NCI-H187 treated with DMSO at 0.1 percent for 48 hours (cell line): ENCODE data around the gene PEMT.

ENCODE experiments used
- DNase-seq: peaks from one replicate; lab custom pipeline; 2025; lab: John Stamatoyannopoulos, UW

Gene PEMT

DNA sequence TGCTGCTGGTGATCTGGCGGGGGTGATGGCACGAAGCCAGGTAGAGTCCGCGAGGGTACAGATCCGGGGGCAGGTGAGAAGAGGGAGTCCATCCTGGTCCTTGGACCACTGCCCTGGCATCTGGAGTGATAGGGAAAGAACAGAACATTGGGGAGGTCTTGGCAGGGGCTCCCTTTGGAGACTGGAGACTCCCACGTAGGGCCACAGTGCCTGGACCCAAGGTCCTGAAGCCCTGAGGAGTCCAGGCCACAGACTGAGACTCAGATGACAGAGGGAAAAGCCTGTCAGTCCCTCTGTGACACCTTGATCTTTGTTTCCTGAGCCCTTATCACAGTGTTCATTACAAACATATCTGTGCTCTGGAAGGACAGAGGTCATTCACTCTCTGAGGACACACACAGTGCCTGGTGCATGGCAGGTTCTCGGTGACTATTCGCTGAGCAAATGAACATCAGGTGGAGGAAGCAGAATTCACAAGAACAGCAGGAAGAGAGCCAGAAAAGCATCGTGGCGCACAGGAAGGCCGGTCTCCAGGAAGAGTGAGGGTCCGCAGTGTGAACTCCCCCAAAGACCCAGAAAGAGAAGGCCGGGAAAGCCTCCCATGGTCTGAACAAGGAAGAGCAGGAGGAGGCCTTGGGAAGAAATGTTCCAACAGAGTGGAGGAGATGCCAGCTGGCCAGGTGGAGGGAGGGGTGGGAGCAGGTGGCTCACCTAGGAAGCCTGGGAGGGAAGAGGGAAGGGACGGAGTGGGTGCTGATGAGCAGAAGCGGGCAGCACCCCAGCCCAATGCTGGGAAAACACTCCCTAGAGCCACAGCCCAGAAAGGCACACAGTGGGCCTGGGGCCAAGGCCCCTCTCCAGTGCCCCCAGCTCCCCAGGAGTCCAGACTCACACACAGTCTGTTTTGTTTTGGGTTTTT is 20.5 kb downstream of the PEMT start:
- DNase-seq = no peak

DNA sequence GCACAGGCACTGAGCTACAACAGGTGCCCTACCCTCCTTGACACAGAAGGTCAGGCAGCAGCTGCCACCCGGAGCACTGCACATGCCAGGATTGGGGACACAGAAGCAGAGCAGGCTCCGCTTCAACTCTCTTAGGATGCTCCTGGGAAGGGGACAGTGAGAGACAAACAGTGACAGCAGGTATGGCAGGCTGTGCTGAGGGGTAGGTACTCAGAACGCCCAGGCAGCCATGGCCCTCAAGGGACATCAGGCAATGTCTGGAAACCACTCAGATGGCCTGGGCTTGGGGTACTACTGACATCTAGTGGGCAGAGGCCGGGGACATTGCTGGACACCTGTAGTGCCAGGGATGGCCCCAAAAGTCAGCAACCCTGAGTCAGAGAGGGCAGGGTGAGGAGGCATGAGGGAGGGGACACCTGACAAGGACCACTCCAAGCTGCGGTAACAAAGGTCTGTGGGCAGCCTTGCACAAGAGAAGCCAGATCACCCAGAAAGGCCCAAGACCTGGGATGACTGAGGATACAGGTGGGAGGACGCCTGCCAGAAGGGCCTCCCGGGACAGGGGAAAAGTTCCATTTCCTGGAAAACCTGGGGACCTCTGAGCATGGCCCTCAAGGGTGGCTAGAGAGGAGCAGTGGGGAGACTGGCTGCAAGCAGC is 21.2 kb downstream of the PEMT start:
- DNase-seq = no peak

DNA sequence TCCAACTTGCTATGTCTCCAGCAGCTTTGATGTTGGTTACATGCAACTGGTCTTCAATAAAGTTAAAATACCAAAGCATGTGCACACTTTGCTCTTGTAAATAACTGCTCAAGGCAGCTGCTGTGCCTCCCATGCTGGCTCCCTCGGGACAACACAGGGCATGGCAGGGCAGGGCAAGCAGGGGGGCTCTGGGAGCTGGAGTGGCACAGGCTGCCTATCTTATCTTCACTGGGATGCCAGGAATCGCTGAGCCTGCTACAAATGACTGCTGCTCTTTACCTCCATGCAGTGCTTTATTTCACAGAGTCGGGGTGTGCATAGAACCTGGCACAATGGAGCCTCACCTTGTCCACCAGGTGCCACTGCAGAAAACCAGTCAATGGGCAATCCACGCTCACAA is 21.8 kb downstream of the PEMT start:
- no peak for DNase-seq

DNA sequence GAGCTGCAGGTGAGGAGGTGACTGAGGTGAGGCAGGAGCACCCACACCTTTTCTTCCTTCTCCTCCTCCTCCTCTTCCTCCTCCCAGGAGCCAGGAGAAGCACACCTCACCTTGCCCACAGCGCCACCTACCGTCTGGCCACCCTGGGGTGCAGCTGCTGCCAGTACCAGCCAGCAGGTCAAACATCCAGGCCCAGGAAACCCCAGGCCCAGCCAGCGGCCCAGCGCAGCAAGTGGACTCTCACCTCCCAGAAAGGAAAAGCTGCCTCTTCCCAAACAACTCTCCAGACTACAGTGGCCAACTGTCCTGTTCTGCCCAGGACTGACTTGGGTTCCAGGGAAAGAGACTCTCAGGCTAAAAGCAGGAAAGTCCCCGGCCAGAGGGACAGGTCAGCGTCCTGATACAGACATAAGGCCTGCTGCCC is 22.7 kb downstream of the PEMT start:
- DNase-seq = no peak

DNA sequence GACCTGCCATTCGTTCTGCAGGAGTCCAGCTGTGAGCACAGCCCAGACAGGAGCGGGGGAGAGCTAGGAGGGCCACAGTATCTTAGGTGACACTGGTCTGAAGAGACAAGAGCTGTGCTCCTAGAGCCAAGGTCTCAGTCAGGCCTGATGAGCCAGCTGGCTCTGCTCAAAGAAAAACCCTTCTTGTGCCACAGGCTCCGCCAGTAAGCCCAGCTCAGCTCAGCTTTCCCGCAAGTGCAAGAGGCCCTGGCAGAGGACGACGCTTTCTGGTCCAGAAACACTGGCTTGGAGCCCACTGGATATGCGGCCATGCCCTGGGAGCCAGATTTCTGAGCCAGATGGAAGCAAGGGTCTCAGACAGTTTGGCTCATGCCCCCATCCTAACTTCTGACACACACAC is 23.9 kb downstream of the PEMT start:
- DNase-seq = no peak

DNA sequence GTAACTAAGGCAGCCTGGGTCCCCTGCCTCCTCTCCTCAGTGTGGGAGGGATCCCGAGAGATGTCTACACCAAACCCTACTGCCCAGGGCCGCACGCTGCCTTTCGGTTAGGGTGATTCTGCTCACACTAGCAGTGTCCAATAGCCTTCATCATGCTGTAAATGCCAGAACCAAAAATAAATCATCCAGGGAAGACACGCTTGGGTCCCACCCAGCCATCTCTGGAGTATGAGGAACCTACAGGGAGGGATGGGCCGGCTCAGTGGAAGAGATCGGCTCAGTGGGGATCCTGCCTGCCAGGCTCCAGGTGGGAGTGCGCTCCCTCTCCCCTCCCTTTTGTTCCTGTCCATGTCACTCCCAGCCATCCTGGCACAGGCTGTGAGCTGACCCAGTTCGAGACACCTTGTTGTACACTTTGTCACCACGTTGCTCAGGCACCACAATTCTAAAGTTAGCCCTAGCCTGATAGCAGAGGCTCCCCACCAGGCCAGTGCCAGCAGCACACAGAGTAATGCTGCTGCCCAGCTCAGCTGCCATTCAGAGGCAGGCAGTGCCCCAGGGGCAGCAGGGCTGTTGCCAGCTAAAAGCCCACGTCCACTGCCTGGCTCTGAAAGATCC is 24.5 kb downstream of the PEMT start:
- DNase-seq = no peak

DNA sequence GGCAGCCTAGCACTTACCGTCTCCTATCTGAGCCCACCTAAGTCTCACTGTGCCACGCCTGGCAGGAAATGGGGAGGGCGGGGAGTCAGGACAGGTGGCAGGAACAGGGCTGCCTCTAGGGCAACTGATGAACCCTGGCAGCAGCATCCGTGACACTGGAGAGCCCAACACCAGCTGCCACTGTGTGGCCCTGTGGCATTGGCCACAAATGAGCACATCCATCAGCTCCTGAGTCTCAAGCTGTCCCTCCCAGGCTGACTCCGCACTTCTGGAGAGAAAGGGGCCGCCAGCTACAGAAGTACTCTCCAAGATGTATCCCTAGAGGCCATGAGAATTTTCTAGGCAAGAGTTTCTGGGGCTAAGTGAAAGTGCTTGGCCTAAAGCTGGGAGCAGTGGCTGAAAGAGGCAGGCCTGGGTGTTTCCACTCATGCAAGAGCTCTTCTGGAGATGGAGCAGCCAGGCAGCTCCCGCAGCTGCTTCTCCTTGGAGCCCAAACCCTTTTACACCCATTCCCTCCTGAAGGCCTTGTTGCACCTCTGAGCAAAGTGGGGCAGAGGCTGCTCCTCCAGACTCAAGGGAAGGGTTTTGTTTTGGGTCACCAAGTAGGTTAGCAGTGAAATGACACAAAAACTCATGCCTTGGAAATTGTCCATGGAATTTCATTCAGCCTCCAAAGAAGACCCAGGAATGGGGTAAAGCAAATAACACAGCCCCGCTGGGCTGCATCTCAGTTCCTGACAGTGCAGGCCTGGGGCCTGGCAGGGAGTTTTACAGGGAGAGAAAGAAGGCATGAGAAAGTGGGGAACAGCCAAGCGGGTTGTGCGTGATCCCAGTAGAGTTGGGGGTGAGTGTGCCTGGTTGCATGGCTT is 25.8 kb downstream of the PEMT start:
- DNase-seq = no peak

DNA sequence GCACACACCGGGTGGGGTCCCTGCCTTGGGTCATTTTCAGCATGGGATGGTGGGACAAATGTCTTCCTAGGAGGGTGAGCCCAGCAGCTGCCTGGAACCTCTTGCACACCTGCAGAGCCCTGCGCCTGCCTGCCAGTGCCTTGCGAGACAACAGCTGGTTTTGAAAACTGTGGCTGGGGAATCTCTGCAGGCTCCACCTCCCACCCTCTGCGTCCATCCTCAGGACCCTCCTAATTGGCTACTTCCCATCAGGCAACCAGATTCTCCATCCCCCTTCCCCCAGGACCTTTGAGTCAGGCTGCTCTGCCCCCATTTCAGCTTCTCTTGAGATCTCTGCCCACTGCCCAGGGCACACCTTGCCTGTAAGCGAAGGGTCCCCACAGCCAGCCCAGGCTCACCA is 26.6 kb downstream of the PEMT start:
- no peak for DNase-seq

DNA sequence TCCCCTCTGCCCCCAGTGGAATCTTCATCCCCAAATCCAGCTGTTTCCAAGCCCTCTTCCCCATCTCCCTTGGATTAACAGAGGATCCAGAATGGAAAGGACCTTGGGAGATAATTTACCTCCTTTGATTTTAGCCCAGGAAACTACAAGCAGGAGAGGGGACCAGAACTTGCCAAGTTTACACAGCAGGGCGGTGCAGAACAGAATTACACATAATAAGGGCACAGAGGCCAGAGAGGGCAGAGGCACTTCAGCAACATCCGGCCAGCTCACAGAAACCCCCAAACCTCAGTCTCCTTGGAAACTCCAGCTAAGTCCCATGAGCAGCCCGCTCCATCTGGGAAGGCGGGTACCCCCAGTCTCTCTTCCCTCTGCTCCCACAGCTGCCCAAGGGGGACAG is 27.2 kb downstream of the PEMT start:
- DNase-seq = no peak

DNA sequence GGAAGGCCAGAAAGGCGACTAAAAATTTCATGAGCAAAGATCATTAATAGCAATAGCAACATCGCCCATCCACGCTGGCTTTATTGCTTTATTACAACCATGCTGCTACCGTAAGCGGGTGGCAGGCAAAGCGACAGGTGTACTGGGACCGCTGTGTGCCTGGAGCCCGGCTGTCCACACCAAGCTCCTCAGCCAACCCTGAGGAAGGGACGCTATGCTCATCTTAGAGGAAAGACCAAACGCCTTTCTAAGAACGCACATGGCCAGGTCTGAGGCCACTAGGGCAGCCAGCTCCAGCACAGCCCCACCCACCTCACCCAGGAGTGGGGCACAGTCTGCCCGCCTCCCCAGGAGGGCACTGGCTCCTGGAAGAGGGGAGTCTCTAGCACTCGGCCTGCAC is 28.0 kb downstream of the PEMT start:
- DNase-seq = no peak

DNA sequence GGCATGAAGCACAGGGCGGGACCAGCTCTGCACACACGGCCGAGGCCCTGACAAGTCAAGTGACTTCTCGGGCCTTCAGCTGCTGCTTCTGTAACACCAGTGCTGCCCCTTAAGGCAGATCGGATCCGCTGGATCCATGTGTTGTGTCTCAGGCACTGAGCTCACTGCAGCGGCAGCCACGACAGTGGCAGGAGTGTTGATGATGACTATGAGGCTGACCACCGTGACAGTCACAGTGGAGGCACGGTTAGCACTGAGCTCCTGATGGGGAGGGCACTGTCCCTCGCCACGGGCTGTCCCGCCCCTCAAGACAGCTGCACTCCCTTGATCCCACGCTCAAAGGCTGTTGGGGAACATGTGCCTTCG is 29.4 kb downstream of the PEMT start:
- DNase-seq = no peak

DNA sequence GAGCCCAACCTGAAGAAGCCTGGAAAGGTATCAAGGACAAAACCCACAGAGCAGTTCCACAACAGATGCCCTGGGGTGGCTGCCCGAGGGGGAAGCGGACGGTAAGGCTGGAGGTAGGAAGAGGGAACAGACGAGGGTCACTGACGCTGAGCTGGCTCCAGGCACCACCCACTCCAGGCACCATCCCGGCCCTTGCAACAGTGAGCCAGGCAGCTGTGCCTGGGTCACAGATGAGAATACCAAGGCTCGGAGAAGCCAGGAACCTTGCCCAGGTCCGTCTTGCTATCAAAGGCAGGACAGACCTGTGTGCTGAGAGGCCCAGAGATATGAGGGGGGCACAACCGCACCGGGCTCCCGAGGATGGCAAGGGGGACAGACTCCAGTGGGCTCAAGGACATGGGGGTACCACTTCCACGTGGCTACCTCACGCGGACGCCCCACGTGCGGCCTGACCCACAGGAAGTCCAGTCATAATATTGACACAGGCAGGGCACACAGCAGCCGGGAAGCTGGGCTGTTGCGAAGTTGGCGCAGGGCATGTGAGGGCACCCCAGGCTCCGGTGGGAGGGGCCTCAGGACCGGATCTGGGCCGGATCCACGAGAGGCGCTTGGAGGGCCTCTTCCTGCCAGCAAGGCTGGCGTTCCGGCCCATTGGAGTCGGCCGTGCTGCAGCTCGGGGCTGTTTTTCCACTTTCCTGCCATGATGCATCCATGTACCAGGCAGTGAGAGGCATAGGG is 29.9 kb downstream of the PEMT start:
- no peak for DNase-seq

DNA sequence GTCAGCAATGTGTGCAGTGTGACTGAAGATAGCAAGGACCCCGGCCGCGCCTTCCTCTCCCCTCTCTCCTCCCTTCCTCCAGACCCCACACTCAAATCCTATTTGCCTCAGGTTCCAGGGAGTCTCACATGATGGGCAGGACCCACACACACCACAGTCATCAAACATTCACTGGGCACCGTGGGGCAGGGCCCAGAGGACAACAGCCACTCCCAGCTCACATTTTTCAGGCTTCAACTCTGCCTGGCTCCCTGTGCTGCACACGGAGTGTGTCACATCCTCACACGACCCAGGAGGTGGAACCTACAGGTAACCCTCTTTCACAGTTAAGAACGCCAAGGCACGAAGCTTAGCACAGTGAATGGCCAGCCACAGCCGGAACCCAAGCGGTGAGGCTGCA is 30.5 kb downstream of the PEMT start:
- DNase-seq = no peak

DNA sequence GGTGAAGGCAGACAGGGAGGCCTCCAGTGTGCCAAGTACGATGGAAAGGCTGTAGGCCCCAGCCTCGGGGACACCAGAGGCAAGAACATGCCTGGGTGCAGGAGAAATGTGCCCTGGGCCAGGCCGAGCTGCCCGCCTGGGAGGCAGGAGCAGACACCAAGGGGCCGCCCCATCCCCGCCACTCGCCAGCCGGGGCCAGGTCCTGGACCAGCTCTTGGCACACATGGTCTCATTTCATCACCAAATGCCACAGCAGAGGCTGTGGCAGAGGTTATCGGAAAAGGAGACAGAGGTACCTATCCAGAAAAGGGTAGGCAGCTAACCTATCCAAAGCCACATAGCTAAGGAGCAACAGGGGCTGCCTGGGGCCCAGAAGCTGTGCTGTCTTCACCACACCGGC is 31.3 kb downstream of the PEMT start:
- no peak for DNase-seq

DNA sequence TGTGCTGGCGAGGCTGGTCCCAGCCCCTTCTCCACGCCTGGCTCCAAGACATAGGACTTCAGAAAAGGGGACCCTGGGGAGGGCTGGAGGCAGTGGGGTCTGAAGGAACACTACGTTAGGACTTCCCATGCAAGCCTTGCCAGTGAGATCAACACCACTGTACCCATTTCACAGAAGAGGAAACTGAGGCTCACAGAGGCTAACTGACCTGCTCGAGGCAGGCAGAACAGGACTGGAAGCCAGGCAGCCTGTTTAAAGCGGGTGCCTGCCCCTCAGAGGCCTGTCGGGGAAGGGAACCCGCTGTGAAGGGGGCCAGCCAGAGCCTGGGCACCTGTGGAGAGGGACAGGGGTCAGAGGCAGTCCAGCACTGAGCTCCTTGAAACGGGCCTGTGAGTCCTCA is 32.3 kb downstream of the PEMT start:
- DNase-seq = no peak

DNA sequence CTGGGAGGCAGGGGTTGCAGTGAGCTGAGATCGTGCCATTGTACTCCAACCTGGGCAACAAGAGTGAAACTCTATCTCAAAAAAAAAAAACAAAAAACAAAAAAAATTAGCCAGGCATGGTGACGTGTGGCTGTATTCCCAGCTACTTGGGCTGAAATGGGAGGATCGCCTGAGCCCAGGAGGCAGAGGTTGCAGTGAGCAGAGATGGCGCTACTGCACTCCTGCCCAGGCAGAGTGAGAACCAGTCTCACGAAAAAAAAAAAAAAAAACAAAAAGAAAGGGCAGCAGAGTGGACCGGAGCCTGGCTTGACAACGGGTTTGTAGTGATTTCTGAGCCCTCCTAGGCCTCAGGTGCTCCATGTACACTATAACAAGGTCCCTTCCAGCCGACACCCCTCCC is 33.1 kb downstream of the PEMT start:
- DNase-seq = no peak

DNA sequence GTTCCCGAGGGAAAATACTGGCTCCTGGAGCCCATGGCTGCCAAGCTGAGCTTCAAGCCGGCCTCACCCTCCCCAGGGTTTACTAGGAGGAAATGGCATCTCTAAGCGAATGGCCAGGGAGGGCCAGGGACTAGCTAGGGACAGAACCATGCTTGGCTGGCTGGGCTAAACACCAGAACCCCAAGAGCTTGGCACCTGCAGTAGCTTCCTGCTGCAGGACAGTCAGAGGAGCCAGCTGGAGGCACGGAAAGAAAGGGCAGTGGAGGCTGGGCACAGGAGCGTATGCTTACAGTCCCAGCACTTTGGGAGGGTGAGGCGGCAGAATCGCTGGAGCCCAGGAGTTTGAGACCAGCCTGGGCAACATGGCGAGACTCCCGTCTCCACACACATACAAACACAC is 33.7 kb downstream of the PEMT start:
- DNase-seq = no peak

DNA sequence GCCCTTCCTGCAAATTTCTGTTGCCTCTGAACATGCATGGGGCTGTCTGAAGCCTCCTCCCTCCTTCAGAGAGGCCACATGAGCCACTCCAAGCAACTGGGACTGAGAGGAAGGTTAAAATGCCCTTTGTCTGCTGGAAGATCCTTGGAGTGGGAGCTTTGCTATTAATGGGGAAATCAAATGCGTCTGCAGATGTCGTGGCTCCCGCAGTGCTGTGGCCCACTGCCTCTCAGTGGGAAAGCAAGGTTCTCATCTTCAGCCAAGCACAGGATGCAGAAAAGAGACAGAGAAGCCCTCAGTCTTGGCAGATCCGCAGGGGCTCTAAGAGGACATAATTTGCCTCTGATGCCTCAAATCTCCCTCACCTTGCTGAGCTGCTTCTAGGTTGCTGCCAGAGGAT is 34.8 kb downstream of the PEMT start:
- no peak for DNase-seq

DNA sequence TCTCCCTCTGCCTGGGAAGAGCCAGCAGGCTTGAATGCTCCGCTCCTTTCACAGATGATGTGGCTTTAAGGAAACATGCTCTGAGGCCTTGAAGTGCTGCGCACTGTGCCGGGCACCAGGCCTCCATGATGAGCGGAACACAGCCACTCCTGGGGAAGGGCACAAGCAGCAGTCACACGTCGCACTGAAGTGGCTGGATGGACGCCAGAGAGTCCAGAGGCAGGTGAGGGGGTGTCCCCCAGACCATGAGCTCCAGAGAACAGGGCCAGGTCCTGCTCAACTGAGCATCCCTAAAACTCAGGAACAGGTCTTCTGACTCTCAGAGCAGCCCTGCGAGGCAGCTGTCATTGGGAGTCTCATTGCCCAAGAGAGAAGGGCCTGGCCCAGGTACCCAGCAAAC is 35.6 kb downstream of the PEMT start:
- no peak for DNase-seq

DNA sequence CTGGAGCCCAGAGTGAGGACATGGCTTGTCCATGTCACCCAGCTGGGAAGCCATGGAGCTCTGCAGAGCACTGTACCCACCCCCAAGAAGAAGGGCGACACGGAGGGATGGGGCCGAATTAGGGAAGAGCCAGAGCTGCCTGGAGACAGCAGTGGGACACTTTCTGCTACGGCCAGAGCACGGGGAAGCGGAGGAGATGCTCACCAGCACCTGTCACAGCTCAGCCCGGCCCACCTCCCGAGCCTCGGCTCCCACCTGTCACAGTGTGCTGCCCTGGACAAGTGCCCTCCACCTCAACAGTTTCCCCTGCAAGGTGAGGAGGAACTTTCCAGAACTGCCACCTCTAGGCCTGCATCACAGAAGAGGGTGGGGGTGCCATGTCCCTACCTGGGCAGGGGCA is 36.4 kb downstream of the PEMT start:
- no peak for DNase-seq

DNA sequence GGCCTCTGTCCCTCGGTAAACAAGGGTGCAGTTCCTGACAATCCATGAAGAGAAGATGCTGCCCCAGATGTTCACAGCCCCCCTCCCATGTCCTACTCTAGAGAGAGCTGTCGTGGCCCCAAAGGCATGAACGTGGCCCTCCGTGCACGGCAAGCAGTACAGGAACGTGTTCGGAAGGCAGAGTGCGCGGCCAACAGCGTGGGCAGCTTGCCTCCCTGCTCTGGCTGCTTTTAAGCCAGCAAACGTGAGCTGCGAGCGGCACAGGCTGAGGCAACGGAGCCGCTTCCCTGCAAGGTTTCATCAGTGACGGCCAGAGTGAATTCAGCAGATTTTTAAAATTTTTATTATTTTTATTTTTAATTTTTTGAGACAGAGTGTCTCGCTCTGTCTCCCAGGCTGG is 37.2 kb downstream of the PEMT start:
- DNase-seq = no peak
